Fibroblast of pulmonary artery (primary cell): ENCODE measurements around the gene SPP2.

ENCODE experiments used
- DNase-seq: peaks from one replicate; pipeline ENCODE4 v3.0.0-alpha.2; 2010; ENCODE audit warnings: low read depth
- H3K4me3 ChIP-seq: replicated peaks from 2 replicates; pipeline ENCODE4 v1.5.1; 2011; ENCODE audit warnings: low read depth, mild to moderate bottlenecking, control low read depth, low read length, moderate library complexity
- CTCF ChIP-seq: IDR thresholded peaks from 2 replicates; pipeline ENCODE4 v1.5.1; 2011; ENCODE audit warnings: mild to moderate bottlenecking, control low read depth, low read length, inconsistent platforms; ENCODE audit errors: missing control alignments

The SPP2 gene

GRCh38 chr2:234014427-234014826 is 36.1 kb upstream of the SPP2 start:
- no peak overlapping the region for H3K4me3 ChIP-seq
- TF ChIP-seq CTCF = no peak
- no peak for DNase-seq

DNA sequence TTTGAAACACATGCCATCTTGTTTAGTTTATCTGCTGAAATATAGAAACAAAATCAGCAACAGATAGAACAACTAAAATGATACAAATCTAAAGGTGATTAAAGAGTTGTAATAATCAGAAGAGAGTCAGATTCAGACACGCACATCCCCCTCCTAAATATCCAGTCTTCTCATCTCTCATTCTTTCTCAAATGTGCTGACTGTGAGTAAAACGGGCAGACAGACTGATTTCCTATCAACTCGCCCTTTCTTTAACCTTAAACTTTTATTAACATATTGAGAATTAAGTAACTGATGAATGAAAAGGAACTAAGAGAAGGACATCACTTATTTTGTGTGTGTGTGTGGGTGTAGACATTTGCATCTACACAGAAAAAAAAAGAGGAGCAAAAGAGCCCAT is 34.6 kb upstream of the SPP2 start:
- no peak for DNase-seq
- no peak for TF ChIP-seq CTCF
- no peak overlapping the region for H3K4me3 ChIP-seq

DNA sequence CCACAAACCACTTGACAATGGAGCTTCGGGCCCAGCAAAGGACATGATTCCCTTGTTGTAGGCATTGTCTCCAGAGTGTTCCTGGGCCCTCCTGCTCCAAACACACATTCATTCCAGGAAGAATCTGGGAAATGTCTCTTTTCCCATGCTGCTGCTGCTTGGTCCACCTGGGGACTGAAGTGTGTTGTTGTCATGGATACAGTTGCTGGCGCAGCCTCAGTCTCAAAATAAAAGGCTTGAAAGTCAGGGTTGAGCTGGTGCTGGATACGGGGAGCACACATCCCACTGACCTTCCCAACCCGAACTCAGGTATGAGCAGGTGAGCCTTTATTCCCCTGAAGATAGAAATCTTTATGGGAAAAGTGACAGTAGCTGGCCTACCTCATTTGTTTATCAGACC is 30.6 kb upstream of the SPP2 start:
- H3K4me3 ChIP-seq = no peak overlapping the region
- DNase-seq = no peak
- no peak for TF ChIP-seq CTCF

GRCh38 chr2:234020332-234020731 is 30.2 kb upstream of the SPP2 start:
- TF ChIP-seq CTCF = no peak

DNA sequence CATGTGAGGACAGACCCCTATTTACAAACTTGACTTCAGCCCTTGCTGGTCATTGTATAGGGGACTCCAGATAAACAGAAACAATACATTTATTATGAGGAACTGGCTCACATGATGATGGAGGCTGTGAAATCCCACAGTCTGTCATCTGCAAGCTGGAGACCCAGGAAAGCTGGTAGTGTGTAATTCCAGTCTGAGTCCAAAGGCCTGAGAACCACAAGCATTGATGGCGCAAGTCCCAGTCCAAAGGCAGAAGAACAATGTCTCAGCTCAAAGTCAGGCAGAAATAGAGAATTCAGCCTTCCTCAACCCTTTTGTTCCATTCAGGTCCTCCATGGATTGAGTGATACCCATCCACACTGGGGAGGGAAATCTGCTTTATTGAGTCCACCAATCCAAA is 28.1 kb upstream of the SPP2 start:
- TF ChIP-seq CTCF = no peak
- no peak overlapping the region for H3K4me3 ChIP-seq
- DNase-seq = no peak

More at GRCh38 chr2:234020332-234020731, 30.2 kb upstream of the SPP2 start:
- no peak for DNase-seq
- H3K4me3 ChIP-seq = no peak overlapping the region

GRCh38 chr2:234024304-234024703 is 26.2 kb upstream of the SPP2 start:
- TF ChIP-seq CTCF = no peak
- DNase-seq = no peak
- no peak overlapping the region for H3K4me3 ChIP-seq

DNA sequence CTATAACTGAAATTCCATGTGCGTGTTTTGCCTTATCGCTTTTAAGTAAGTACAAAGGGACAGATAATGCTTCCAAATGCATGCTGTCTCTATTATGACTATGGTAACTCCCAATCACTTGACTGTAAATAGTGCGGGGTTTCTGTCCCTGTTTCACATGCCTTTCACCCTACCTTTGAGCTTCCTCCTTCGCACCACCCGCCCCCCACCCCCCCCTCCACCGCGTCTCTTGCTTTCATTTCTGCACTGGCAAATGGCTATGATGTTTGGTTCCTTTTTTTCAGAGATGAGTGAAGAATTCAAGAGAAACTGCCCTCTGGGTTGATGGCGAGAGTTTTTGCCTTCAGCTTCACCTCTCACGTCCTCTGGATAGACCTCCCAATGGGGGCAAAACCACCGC is 25.0 kb upstream of the SPP2 start:
- no peak for DNase-seq
- no peak overlapping the region for H3K4me3 ChIP-seq
- no peak for TF ChIP-seq CTCF
